HEK293 (cell line): ENCODE measurements around the gene RASA1.

ENCODE experiments used
- CTCF ChIA-PET: fragments of 350-600 bp; formaldehyde crosslinking; extraction: SDS; loops from one replicate; lab custom pipeline; 2021; ENCODE audit warnings: antibody characterized with exemption; lab: Yijun Ruan, JAX
- POLR2A ChIA-PET: fragments of 300-600 bp; formaldehyde crosslinking; extraction: SDS; loops from one replicate; lab custom pipeline; 2020; ENCODE audit warnings: antibody characterized with exemption, inconsistent platforms; lab: Yijun Ruan, JAX
- H3K27ac ChIP-seq: fragments of 200-500 bp; sonication (Bioruptor generic); 2 replicates; pipeline ENCODE4 v1.5.1; 2014; ENCODE audit warnings: low read depth, low read length, control low read depth, inconsistent platforms; ENCODE audit errors: extremely low read depth
- H3K36me3 ChIP-seq, 2 experiments: fragments of 200-500 bp in 1 of 2; sonication (Bioruptor generic) in 1 of 2; 1 replicate in 1 of 2; 2 replicates in 1 of 2; pipeline ENCODE4 v1.5.1; 2014 to 2017; ENCODE audit warnings: inconsistent platforms in 2 of 2, low read length in 2 of 2; ENCODE audit not compliant: control insufficient read depth in 2 of 2, insufficient read depth in 1 of 2
- H3K4me1 ChIP-seq: fragments of 200-500 bp; sonication (Bioruptor generic); 2 replicates; pipeline ENCODE4 v1.5.1; 2014; ENCODE audit warnings: mild to moderate bottlenecking, low read length, inconsistent platforms; ENCODE audit not compliant: control insufficient read depth, insufficient read depth
- H3K4me3 ChIP-seq: 2 replicates; pipeline ENCODE4 v1.5.1; 2011; ENCODE audit warnings: low read depth, mild to moderate bottlenecking, control low read depth, low read length, moderate library complexity
- H3K9me3 ChIP-seq: fragments of 200-500 bp; sonication (Bioruptor generic); 2 replicates; pipeline ENCODE4 v1.5.1; 2014; ENCODE audit warnings: low read depth, low read length, inconsistent platforms; ENCODE audit not compliant: control insufficient read depth, insufficient read depth
- ATF2 ChIP-seq: fragments of 450-650 bp; formaldehyde crosslinking; IDR thresholded peaks from 2 replicates; pipeline ENCODE4 v1.5.1; 2016; ENCODE audit warnings: missing biosample characterization, missing genetic modification characterization, low read depth
- HOXA7 ChIP-seq: sonication (generic); formaldehyde crosslinking; IDR thresholded peaks from 2 replicates; pipeline ENCODE4 v1.8.1; 2022; ENCODE audit warnings: missing genetic modification reagents, borderline replicate concordance
- KLF10 ChIP-seq: fragments of 450-650 bp; IDR thresholded peaks from 2 replicates; pipeline ENCODE4 v1.5.1; 2018; ENCODE audit warnings: missing biosample characterization, mild to moderate bottlenecking, missing genetic modification characterization
- KLF16 ChIP-seq: fragments of 450-650 bp; formaldehyde crosslinking; IDR thresholded peaks from 2 replicates; pipeline ENCODE4 v1.5.1; 2017; ENCODE audit warnings: missing biosample characterization, missing genetic modification characterization
- KLF17 ChIP-seq: fragments of 450-650 bp; formaldehyde crosslinking; IDR thresholded peaks from 2 replicates; pipeline ENCODE4 v1.5.1; 2016; ENCODE audit warnings: missing biosample characterization, missing genetic modification characterization
- MZF1 ChIP-seq: fragments of 450-650 bp; formaldehyde crosslinking; IDR thresholded peaks from 2 replicates; pipeline ENCODE4 v1.5.1; 2017; ENCODE audit warnings: missing biosample characterization, missing genetic modification characterization, borderline replicate concordance
- RBAK ChIP-seq: fragments of 450-650 bp; formaldehyde crosslinking; IDR thresholded peaks from 2 replicates; pipeline ENCODE4 v1.5.1; 2016; ENCODE audit warnings: missing biosample characterization, missing genetic modification characterization
- REST ChIP-seq: fragments of 450-650 bp; formaldehyde crosslinking; IDR thresholded peaks from 2 replicates; pipeline ENCODE4 v1.5.1; 2016; ENCODE audit warnings: missing biosample characterization, missing genetic modification characterization
- SCRT2 ChIP-seq: fragments of 450-650 bp; formaldehyde crosslinking; IDR thresholded peaks from 2 replicates; pipeline ENCODE4 v1.5.1; 2016; ENCODE audit warnings: missing biosample characterization, missing genetic modification characterization
- ZBTB17 ChIP-seq: fragments of 450-650 bp; formaldehyde crosslinking; IDR thresholded peaks from 2 replicates; pipeline ENCODE4 v1.5.1; 2016; ENCODE audit warnings: missing biosample characterization, missing genetic modification characterization
- ZFP69B ChIP-seq: fragments of 450-650 bp; formaldehyde crosslinking; IDR thresholded peaks from 2 replicates; pipeline ENCODE4 v1.5.1; 2016; ENCODE audit warnings: missing biosample characterization, missing genetic modification characterization
- ZNF121 ChIP-seq: fragments of 450-650 bp; formaldehyde crosslinking; IDR thresholded peaks from 2 replicates; pipeline ENCODE4 v1.5.1; 2016; ENCODE audit warnings: missing biosample characterization, missing genetic modification characterization
- ZNF132 ChIP-seq: fragments of 450-650 bp; formaldehyde crosslinking; IDR thresholded peaks from 2 replicates; pipeline ENCODE4 v1.5.1; 2017; ENCODE audit warnings: missing biosample characterization, missing genetic modification characterization, borderline replicate concordance
- ZNF157 ChIP-seq: fragments of 450-650 bp; formaldehyde crosslinking; IDR thresholded peaks from 2 replicates; pipeline ENCODE4 v1.5.1; 2016; ENCODE audit warnings: missing biosample characterization, missing genetic modification characterization
- ZNF184 ChIP-seq: fragments of 450-650 bp; IDR thresholded peaks from 2 replicates; pipeline ENCODE4 v1.5.1; 2018; ENCODE audit warnings: missing biosample characterization, mild to moderate bottlenecking, missing genetic modification characterization
- ZNF292 ChIP-seq: fragments of 450-650 bp; formaldehyde crosslinking; IDR thresholded peaks from 2 replicates; pipeline ENCODE4 v1.5.1; 2016; ENCODE audit warnings: low read depth, missing biosample characterization, missing genetic modification characterization, borderline replicate concordance
- ZNF311 ChIP-seq: fragments of 450-650 bp; formaldehyde crosslinking; IDR thresholded peaks from 2 replicates; pipeline ENCODE4 v1.5.1; 2017; ENCODE audit warnings: missing biosample characterization, missing genetic modification characterization, borderline replicate concordance
- ZNF501 ChIP-seq: fragments of 450-650 bp; formaldehyde crosslinking; IDR thresholded peaks from 2 replicates; pipeline ENCODE4 v1.5.1; 2016; ENCODE audit warnings: missing biosample characterization, missing genetic modification characterization
- ZNF510 ChIP-seq: fragments of 450-650 bp; formaldehyde crosslinking; IDR thresholded peaks from 2 replicates; pipeline ENCODE4 v1.5.1; 2018; ENCODE audit warnings: mild to moderate bottlenecking, missing genetic modification characterization, missing biosample characterization; ENCODE audit not compliant: insufficient replicate concordance
- ZNF555 ChIP-seq: fragments of 450-650 bp; formaldehyde crosslinking; conservative IDR thresholded peaks from 2 replicates; pipeline ENCODE4 v1.5.1; 2017; ENCODE audit warnings: missing biosample characterization, mild to moderate bottlenecking, missing genetic modification characterization, inconsistent platforms
- ZNF558 ChIP-seq: fragments of 450-650 bp; formaldehyde crosslinking; IDR thresholded peaks from 2 replicates; pipeline ENCODE4 v1.5.1; 2016; ENCODE audit warnings: missing biosample characterization, missing genetic modification characterization
- ZNF561 ChIP-seq: fragments of 450-650 bp; IDR thresholded peaks from 2 replicates; pipeline ENCODE4 v1.5.1; 2018; ENCODE audit warnings: missing biosample characterization, missing genetic modification characterization, borderline replicate concordance
- ZNF610 ChIP-seq: fragments of 450-650 bp; formaldehyde crosslinking; IDR thresholded peaks from 2 replicates; pipeline ENCODE4 v1.5.1; 2016; ENCODE audit warnings: missing biosample characterization, missing genetic modification characterization, borderline replicate concordance
- ZNF654 ChIP-seq: fragments of 450-650 bp; formaldehyde crosslinking; IDR thresholded peaks from 2 replicates; pipeline ENCODE4 v1.5.1; 2016; ENCODE audit warnings: low read depth, missing biosample characterization, missing genetic modification characterization
- ZNF658 ChIP-seq: fragments of 450-650 bp; formaldehyde crosslinking; IDR thresholded peaks from 2 replicates; pipeline ENCODE4; 2016; ENCODE audit warnings: missing biosample characterization, missing genetic modification characterization
- ZNF692 ChIP-seq: fragments of 450-650 bp; formaldehyde crosslinking; IDR thresholded peaks from 2 replicates; pipeline ENCODE4 v1.5.1; 2016; ENCODE audit warnings: missing biosample characterization, missing genetic modification characterization
- ZSCAN23 ChIP-seq: fragments of 450-650 bp; formaldehyde crosslinking; IDR thresholded peaks from 2 replicates; pipeline ENCODE4 v1.5.1; 2016; ENCODE audit warnings: missing biosample characterization, missing genetic modification characterization
- ZSCAN4 ChIP-seq: fragments of 450-650 bp; formaldehyde crosslinking; IDR thresholded peaks from 2 replicates; pipeline ENCODE4 v1.5.1; 2017; ENCODE audit warnings: missing biosample characterization, missing genetic modification characterization
- ZXDB ChIP-seq: fragments of 450-650 bp; formaldehyde crosslinking; IDR thresholded peaks from 2 replicates; pipeline ENCODE4 v1.5.1; 2016; ENCODE audit warnings: missing biosample characterization, missing genetic modification characterization

The RASA1 gene

GRCh38 chr5:87383216-87383615 lies 115.5 kb downstream of the RASA1 start:
- TF ChIP-seq ZNF561 (tag by site-specific recombination) (no peak), ZNF510 (tag by site-specific recombination) (no peak), HOXA7 (CRISPR knock-in tag) (no peak), ZSCAN23 (tag by site-specific recombination) (no peak), ZXDB (no peak), ZNF501 (tag by site-specific recombination) (no peak), RBAK (tag by site-specific recombination) (no peak), KLF17 (no peak), ZNF121 (tag by site-specific recombination) (no peak), ZNF132 (no peak), MZF1 (tag by site-specific recombination) (no peak), ZNF555 (no peak), ZNF692 (tag by site-specific recombination) (no peak), ZBTB17 (no peak), ZNF658 (tag by site-specific recombination) (no peak), KLF10 (tag by site-specific recombination) (no peak), SCRT2 (tag by site-specific recombination) (no peak), ZSCAN4 (tag by site-specific recombination) (no peak), KLF16 (tag by site-specific recombination) (no peak), ZNF292 (no peak)
- Histone ChIP-seq H3K9me3 (no peaks in the 10 kb centered on the region), H3K4me1 (no peaks in the 10 kb centered on the region), H3K4me3 (no peak overlapping the region), H3K27ac (no peak overlapping the region), H3K36me3 (peaks cover 45 to 82% of the 10 kb centered on the region in 2 experiments; a peak in 2 of 3 replicates)
- ChIA-PET POLR2A (no interaction called here), CTCF (interaction anchor here (0.6 to 2.2 kb wide), 3 partner anchors 16 to 410 kb away, joined by 3 to 7 read pairs (median 3); no protein-coding TSS in a partner anchor)

- Histone ChIP-seq H3K36me3 (peaks cover 49 to 83% of the 10 kb centered on the region in 2 experiments), H3K9me3 (no peaks in the 10 kb centered on the region), H3K4me1 (no peaks in the 10 kb centered on the region), H3K27ac (no peak overlapping the region), H3K4me3 (no peak overlapping the region)
- CTCF ChIA-PET = interaction anchor here (0.6 kb wide), 1 partner anchor 118 kb away, joined by 3 read pairs; the partner anchor contains the start of gene RASA1
- POLR2A ChIA-PET = no interaction called here
- no peak for TF ChIP-seq ZNF311 (tag by site-specific recombination)
- no peak for TF ChIP-seq ZNF157 (tag by site-specific recombination)
- no peak for TF ChIP-seq ZNF654 (tag by site-specific recombination)
- TF ChIP-seq ZNF610 (tag by site-specific recombination) = no peak
- no peak for TF ChIP-seq ZNF558 (tag by site-specific recombination)
- no peak for TF ChIP-seq ZFP69B (tag by site-specific recombination)
- no peak for TF ChIP-seq ATF2 (tag by site-specific recombination)
- no peak for TF ChIP-seq ZNF184 (tag by site-specific recombination)
- no peak for TF ChIP-seq REST
These were observed 118.1 kb downstream of the RASA1 start for GRCh38 chr5:87385802-87386201.
